Kidney (tissue), 14 donors: ENCODE results near the gene CRTC2. TPM values are rescaled to one million over a fixed set of nuclear protein-coding genes. Genes with fewer than 3 reads are reported as not detected.

Experiments
- DNase-seq, 5 donors: peaks; one replicate each; pipeline ENCODE4 v3.0.0-alpha.2; 2013 to 2020
- FAIRE-seq: peaks from 2 replicates; lab custom pipeline; 2012; peaks lifted over from hg19 to GRCh38; lab: Jason Lieb, UNC
- H3K27ac ChIP-seq, 2 donors: one replicate each; pipeline ENCODE4 v1.7.0; 2013; ENCODE audit warnings: low read depth in 2 of 2, low read length in 2 of 2, inconsistent platforms in 1 of 2
- H3K27me3 ChIP-seq: one replicate; pipeline ENCODE4 v1.7.1; 2013; ENCODE audit warnings: low read length, inconsistent platforms; ENCODE audit not compliant: control insufficient read depth, insufficient read depth
- H3K36me3 ChIP-seq, 3 donors: one replicate each; pipeline versions ENCODE4 v1.7.0 to v1.7.1; 2013; ENCODE audit warnings: low read length in 3 of 3, control low read depth in 1 of 3, inconsistent platforms in 1 of 3; ENCODE audit not compliant: insufficient read depth in 3 of 3, control insufficient read depth in 2 of 3
- H3K4me1 ChIP-seq, 3 donors: one replicate each; pipeline versions ENCODE4 v1.7.0 to v1.7.1; 2013; ENCODE audit warnings: low read length in 3 of 3, inconsistent platforms in 1 of 3, low read depth in 1 of 3; ENCODE audit not compliant: control insufficient read depth in 2 of 3, insufficient read depth in 2 of 3
- H3K4me3 ChIP-seq, 3 donors: one replicate each; pipeline versions ENCODE4 v1.7.0 to v1.8.1; 2013; ENCODE audit warnings: low read length in 3 of 3, control low read depth in 1 of 3, inconsistent platforms in 1 of 3
- H3K9ac ChIP-seq, 3 donors: one replicate each; pipeline versions ENCODE4 v1.7.0 to v1.7.1; 2013; ENCODE audit warnings: low read length in 3 of 3, control low read depth in 1 of 3, inconsistent platforms in 1 of 3
- H3K9me3 ChIP-seq, 3 donors: one replicate each; pipeline versions ENCODE4 v1.7.0 to v1.7.1; 2013; ENCODE audit warnings: low read length in 3 of 3, control low read depth in 1 of 3, inconsistent platforms in 1 of 3; ENCODE audit not compliant: control insufficient read depth in 2 of 3, insufficient read depth in 1 of 3
- intact Hi-C: fragments of 100-400 bp; cut with DNase I; formaldehyde crosslinking; loops from one replicate; pipeline ENCODE4 v1.11.1; 2022
- polyA plus RNA-seq: library from polyadenylated mRNA; stranded (reverse); fragments of 350-450 nt; fragmentation: Illumina TruSeq; extraction: RNeasy Lipid Tissue Mini Kit (QIAGEN cat#74804); gene quantifications from one replicate; pipeline ENCODE4 v1.2.3, GENCODE V29; 2014; ENCODE audit warnings: low read depth, low replicate concordance; ENCODE audit not compliant: insufficient read depth
- total RNA-seq: library from RNA; stranded (reverse); fragmentation: NEBNext Ultra II Directional; extraction: Animal tissue kit (Norgen Biotek cat#: 25700); gene quantifications from one replicate; pipeline ENCODE4 v1.2.1, GENCODE V29; 2021
- TF ChIP-seq, protein P1 (sequence below): IDR thresholded peaks from 3 replicates; pipeline ENCODE4 v1.5.1; 2012; ENCODE audit warnings: mild to moderate bottlenecking, moderate library complexity, borderline replicate concordance; ENCODE audit not compliant: insufficient read depth; ENCODE audit errors: extremely low read depth
- donor health status: control.
- donor health status: control.
- donor health status: control.
- donor health status: control.
- donor health status: control.
- donor health status: DM: yes; HTN: yes; CAD: no.
- donor health status: Normal renal cell carcinoma (clear cell type).

CRTC2 gene
- total and polyA plus RNA-seq, 2 donors from 2014 or later = 28.6 to 44.8 TPM

DNA sequence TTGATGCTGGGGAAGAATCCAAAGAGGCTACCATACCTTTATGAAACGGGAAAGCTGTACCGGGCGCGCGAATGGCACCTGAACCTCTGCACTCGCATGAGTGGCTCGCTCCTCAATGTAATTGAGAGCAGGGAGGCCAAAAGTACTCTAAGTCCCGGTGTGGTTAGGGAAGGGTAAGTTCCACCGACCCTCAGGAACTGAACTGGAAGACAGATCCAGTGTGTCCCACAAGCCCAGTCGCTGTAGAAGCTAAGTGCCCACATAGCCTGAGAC is 36.7 kb downstream of the CRTC2 start:
- Histone ChIP-seq H3K4me1 (peaks cover 7 to 27% (median 18%) of the 10 kb centered on the region in 3 donors), H3K27me3 (no peaks in the 10 kb centered on the region), H3K4me3 (peak overlapping the region; percentile 82 to 91 (median 89)), H3K9me3 (no peaks in the 10 kb centered on the region), H3K36me3 (peaks cover 0 to 6% (median 0%) of the 10 kb centered on the region in 3 donors), H3K27ac (peak overlapping the region; percentile 90 to 91), H3K9ac (peak overlapping the region; percentile 81 to 89 (median 84))
- intact Hi-C loops = no loop called here
- DNase-seq (peak in 2 of 5 donors; percentile 47 to 56), FAIRE-seq (no peak)
- TF ChIP-seq, protein P1, sequence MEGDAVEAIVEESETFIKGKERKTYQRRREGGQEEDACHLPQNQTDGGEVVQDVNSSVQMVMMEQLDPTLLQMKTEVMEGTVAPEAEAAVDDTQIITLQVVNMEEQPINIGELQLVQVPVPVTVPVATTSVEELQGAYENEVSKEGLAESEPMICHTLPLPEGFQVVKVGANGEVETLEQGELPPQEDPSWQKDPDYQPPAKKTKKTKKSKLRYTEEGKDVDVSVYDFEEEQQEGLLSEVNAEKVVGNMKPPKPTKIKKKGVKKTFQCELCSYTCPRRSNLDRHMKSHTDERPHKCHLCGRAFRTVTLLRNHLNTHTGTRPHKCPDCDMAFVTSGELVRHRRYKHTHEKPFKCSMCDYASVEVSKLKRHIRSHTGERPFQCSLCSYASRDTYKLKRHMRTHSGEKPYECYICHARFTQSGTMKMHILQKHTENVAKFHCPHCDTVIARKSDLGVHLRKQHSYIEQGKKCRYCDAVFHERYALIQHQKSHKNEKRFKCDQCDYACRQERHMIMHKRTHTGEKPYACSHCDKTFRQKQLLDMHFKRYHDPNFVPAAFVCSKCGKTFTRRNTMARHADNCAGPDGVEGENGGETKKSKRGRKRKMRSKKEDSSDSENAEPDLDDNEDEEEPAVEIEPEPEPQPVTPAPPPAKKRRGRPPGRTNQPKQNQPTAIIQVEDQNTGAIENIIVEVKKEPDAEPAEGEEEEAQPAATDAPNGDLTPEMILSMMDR = no peak

GRCh38 chr1:153921080-153921802 is 37.2 kb downstream of the CRTC2 start:
- no peaks in the 10 kb centered on the region for H3K9me3 ChIP-seq
- intact Hi-C loops = no loop called here
- peaks cover 7 to 27% (median 18%) of the 10 kb centered on the region in 3 donors for H3K4me1 ChIP-seq
- H3K27me3 ChIP-seq = no peaks in the 10 kb centered on the region
- peaks cover 0 to 6% (median 0%) of the 10 kb centered on the region in 3 donors for H3K36me3 ChIP-seq
- DNase-seq = peak in 1 of 5 donors; percentile 3
- H3K4me3 ChIP-seq = peak overlapping the region; percentile 82 to 91 (median 89)
- FAIRE-seq = no peak
- peak overlapping the region; percentile 90 to 91 for H3K27ac ChIP-seq
- H3K9ac ChIP-seq = peak overlapping the region; percentile 81 to 89 (median 84)
- TF ChIP-seq, protein P1 = no peak

- Histone ChIP-seq H3K9me3 (no peaks in the 10 kb centered on the region), H3K9ac (peak overlapping the region in 2 of 3 donors; percentile 27 to 89), H3K36me3 (peaks cover 0 to 6% (median 0%) of the 10 kb centered on the region in 3 donors), H3K4me3 (peak overlapping the region in 2 of 3 donors; percentile 9 to 82), H3K27ac (no peak overlapping the region), H3K27me3 (no peaks in the 10 kb centered on the region), H3K4me1 (peaks cover 7 to 27% (median 18%) of the 10 kb centered on the region in 3 donors)
- TF ChIP-seq, protein P1 = peak; percentile 4
- intact Hi-C loops = no loop called here
- peak in 2 of 5 donors; percentile 20 to 53 for DNase-seq
- FAIRE-seq = no peak
These were observed 38.2 kb downstream of the CRTC2 start for GRCh38 chr1:153919876-153920852.
